Muscle layer of colon (tissue), 2 donors: ENCODE measurements around the gene KRTAP12-1.

ENCODE experiments used
- H3K27ac ChIP-seq: one replicate; pipeline ENCODE4 v1.7.0; 2013; ENCODE audit warnings: low read depth, mild to moderate bottlenecking, low read length, moderate library complexity
- H3K27me3 ChIP-seq, 2 donors: one replicate each; pipeline ENCODE4 v1.7.0; 2013; ENCODE audit warnings: low read length in 2 of 2, mild to moderate bottlenecking in 2 of 2; ENCODE audit not compliant: insufficient read depth in 2 of 2, control insufficient read depth in 1 of 2
- H3K36me3 ChIP-seq: one replicate; pipeline ENCODE4 v1.7.0; 2013; ENCODE audit warnings: mild to moderate bottlenecking, low read length; ENCODE audit not compliant: insufficient read depth
- H3K4me1 ChIP-seq: one replicate; pipeline ENCODE4 v1.7.0; 2013; ENCODE audit warnings: mild to moderate bottlenecking, low read length; ENCODE audit not compliant: insufficient read depth
- H3K4me3 ChIP-seq, 2 donors: one replicate each; pipeline ENCODE4 v1.7.0; 2013; ENCODE audit warnings: low read length in 2 of 2, low read depth in 1 of 2, mild to moderate bottlenecking in 1 of 2, moderate library complexity in 1 of 2
- H3K9ac ChIP-seq: one replicate; pipeline ENCODE4 v1.7.0; 2013; ENCODE audit warnings: low read length
- H3K9me3 ChIP-seq: one replicate; pipeline ENCODE4 v1.7.0; 2013; ENCODE audit warnings: mild to moderate bottlenecking, low read length
- donor health status: abdominal sarcoma.
- donor health status: Adenocarcinoma of cecum.

KRTAP12-1 gene

DNA sequence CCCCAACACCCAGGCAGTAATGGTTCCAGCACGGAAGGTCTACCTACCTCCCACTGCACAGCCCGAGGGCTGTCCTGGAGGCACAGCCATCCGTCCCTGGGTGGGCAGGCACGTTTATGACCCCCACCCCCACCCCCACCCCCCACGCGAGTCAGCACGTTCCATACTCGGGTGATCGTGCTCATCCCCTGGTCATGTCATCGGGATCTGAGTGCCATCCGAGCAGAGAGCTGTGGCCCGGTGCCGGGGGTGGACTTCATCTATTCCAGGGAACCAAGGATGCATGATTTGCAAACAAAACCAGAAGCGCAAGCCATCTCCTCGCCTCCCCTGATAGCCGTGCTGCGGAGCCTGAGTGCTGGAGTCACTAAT lies 28.3 kb upstream of the KRTAP12-1 start:
- H3K9me3 ChIP-seq: no peaks in the 10 kb centered on the region
- no peak overlapping the region for H3K9ac ChIP-seq
- H3K27ac ChIP-seq: no peak overlapping the region
- H3K4me1 ChIP-seq: no peaks in the 10 kb centered on the region
- H3K4me3 ChIP-seq: no peak overlapping the region
- H3K27me3 ChIP-seq: peaks cover 24 to 84% of the 10 kb centered on the region in 2 donors
- H3K36me3 ChIP-seq: no peaks in the 10 kb centered on the region

DNA sequence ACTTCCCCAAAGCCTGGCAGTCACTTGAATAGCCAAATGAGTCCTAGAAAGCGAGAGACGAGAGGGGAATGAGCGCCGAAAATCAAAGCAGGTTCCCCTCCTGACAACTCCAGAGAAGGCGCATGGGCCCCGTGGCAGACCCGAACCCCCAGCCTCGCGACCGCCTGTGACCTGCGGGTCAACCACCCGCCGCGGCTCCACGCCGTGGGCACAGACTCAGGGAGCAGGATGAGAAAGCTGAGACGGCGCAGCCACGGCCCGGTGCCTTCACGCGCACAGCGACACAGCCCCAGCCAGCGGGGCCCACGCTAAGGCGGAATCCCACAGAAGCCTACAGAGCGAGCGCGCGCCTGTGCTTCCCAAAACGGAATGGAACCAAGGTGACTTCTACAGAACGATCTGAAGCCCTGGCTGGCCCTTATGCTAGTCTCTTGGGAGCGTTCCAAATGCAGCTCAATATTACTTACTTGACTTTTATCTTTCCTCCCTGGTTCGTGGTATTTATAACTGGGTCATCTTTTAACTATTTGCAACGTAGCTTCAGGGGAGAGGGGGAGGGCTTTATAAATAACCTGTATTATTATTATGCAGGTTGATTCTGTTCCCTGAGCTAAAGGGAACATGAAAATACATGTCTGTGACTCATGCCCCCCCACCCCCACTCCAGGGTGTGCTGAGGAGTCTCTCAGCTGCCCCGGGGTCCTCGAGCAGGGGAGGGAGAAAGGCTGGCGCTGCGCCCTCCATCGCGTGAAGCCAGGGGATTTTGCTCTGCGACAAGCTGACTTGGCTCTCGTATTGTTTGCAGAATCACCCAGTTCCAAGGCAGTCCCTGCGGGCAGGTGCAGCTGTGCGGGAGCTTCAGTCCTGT lies 27.7 kb upstream of the KRTAP12-1 start:
- Histone ChIP-seq H3K27me3 (peaks cover 24 to 84% of the 10 kb centered on the region in 2 donors), H3K36me3 (no peaks in the 10 kb centered on the region), H3K4me1 (no peaks in the 10 kb centered on the region), H3K9me3 (no peaks in the 10 kb centered on the region), H3K27ac (no peak overlapping the region), H3K9ac (no peak overlapping the region), H3K4me3 (no peak overlapping the region)

DNA sequence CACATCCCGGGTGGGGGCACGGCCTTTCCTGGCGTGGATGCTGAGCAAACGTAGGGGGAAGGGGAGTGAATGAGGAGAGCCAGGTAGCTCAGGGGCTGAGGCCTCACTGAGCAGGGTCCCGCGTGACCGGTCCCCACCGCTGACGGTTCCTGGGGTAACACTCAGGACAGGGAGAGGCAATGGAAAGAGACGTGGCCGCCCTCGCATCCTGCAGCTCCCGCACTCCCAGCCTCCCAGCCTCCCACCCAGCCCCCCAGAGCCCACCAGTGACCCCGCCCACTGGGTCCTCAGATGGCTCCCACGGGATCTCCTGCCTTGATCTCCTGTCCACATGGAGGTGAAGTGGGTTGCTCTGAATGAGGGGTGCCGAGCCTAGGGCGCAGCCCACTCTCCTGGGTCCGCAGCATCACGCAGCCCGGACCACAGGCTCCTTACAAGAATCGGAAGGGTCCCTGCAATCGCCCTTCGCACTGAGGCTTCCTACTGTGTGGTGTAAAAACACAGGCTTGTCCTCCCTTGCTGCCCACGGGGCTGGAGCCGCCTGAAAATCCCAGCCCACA lies 27.0 kb upstream of the KRTAP12-1 start:
- H3K4me3 ChIP-seq: no peak overlapping the region
- H3K4me1 ChIP-seq: no peaks in the 10 kb centered on the region

DNA sequence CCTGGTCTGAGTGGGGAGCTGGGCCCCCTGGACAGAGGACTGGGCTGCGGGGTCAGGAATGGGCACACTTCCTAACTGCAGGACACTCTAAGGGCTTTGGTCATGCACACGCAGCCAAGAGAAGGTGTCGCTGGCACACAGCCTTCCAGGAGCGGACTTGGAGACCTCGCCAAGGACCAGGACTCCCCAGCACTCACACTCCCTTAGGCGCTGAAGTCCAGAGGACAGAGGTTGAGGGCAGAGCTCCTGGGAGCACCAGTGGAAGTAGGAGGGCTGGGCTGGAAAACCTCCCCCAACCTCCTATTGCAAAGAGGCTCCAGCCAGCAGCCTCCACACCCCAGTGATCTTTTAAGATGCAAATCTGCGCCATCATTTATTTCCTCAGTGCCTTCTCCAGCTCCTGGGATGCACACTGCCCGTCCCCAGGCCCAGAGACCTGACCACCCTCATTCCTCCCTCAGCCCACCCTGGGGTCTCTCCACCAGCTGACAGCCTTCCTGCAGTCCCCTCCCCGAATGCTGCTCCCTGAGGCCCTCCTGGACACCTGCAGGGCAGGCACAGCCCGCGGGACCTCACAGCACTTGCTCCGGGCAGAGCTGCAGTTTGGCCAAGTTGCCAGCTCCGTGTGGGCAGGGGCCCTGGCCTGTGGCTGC lies 26.4 kb upstream of the KRTAP12-1 start:
- no peaks in the 10 kb centered on the region for H3K9me3 ChIP-seq
- H3K4me1 ChIP-seq: no peaks in the 10 kb centered on the region
- H3K36me3 ChIP-seq: no peaks in the 10 kb centered on the region
- H3K27me3 ChIP-seq: peaks cover 18 to 80% of the 10 kb centered on the region in 2 donors
- no peak overlapping the region for H3K27ac ChIP-seq
- H3K4me3 ChIP-seq: no peak overlapping the region
- H3K9ac ChIP-seq: no peak overlapping the region

More for the DNA sequence above, 27.0 kb upstream of the KRTAP12-1 start:
- no peaks in the 10 kb centered on the region for H3K9me3 ChIP-seq
- no peak overlapping the region for H3K9ac ChIP-seq
- no peak overlapping the region for H3K27ac ChIP-seq
- peaks cover 24 to 80% of the 10 kb centered on the region in 2 donors for H3K27me3 ChIP-seq
- no peaks in the 10 kb centered on the region for H3K36me3 ChIP-seq

DNA sequence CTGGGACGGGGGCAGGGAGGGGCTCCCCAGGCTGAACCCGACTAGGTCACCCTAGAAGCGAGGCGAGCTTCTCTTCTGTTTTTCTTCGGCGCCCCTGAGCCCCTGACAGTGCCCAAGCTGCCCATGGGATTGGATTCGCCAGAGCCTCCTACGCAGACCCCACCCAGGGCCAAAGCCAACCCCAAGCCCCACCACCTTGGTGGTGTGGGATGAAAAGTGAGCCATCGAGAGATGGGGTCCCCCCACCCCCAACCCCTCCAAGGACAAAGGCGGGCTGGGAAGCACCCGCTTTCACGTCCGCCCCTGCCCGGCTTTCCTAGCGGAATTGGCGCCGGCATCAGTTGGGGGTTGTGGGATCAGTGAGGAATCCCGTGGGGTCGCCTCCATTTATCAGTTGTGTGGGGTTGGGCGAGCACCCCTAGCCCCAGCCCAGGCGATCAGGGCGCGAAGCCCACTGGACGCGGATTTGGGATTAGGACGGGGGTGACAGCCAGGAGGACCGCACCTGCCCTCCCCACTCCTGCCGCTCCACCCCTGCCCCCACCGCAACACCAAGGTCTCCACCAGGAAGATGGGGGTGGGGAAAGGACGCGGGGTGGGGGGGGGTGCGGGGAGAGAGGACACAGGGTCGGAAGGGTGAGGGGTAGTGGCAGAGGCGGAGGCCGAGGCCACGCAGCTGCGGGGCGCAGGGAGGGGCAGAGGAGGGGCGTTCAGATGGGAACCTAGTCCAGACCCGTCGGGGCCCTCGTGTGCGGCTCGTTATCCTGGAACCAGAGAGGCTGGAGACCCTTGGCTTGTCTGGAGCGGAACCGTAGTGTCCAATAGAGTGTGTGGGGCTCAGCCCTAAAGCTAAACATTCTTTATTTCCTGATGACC lies 25.0 kb upstream of the KRTAP12-1 start:
- H3K4me3 ChIP-seq: no peak overlapping the region
- H3K9me3 ChIP-seq: no peaks in the 10 kb centered on the region
- H3K27me3 ChIP-seq: peaks cover 6 to 80% of the 10 kb centered on the region in 2 donors
- no peaks in the 10 kb centered on the region for H3K4me1 ChIP-seq
- no peak overlapping the region for H3K27ac ChIP-seq
- no peaks in the 10 kb centered on the region for H3K36me3 ChIP-seq
- no peak overlapping the region for H3K9ac ChIP-seq

DNA sequence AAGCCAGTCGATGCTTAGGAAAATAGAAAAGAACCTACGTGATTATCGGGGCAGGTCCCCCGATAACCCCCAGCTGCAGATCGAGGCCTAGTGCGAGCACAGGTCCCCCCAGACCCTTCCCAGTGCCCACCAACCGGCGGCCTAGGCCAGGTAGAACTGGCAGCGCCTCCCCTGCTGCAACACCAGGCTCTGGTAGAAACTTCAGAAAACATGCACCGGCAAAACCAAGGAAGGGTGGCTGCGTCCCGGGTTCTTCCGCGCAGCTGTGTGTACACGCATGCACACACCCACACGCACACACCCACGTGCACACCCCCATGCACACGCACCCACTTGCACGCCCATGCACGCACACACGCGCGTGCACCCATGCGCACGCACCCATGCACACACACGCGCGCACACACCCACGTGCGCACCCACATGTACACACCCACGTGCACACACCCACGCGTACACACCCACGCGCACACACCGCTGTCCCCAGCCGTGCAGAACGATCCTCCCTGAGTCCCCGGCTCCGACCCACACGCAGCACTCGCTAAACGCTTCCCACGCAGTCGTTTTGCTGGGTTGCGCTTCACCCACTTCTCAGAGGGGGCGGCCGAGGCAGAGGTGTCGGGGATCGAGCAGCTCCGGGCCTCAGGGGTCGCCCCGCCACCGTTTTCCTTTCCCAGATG lies 24.2 kb upstream of the KRTAP12-1 start:
- Histone ChIP-seq H3K9ac (no peak overlapping the region), H3K27me3 (peaks cover 4 to 76% of the 10 kb centered on the region in 2 donors), H3K4me1 (no peaks in the 10 kb centered on the region), H3K9me3 (no peaks in the 10 kb centered on the region), H3K4me3 (no peak overlapping the region), H3K36me3 (no peaks in the 10 kb centered on the region), H3K27ac (no peak overlapping the region)

DNA sequence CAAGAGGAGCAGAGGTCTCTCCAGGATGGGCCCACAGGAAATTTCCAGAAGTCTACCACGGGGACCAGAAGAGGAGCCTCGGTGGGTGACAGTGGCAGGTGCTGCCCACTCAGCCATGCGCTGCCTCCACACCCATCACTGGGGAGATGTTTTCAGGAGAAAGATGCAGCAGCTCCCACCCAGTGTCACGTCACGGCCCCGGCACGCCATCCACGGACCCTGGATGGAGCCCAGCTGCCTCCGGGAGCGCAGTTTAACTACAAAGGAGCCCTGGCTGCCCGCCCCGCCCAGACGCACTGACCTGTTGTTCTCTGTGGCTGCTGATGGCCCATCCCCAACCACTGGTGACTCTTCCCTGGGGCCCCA lies 22.7 kb upstream of the KRTAP12-1 start:
- H3K9ac ChIP-seq: no peak overlapping the region

DNA sequence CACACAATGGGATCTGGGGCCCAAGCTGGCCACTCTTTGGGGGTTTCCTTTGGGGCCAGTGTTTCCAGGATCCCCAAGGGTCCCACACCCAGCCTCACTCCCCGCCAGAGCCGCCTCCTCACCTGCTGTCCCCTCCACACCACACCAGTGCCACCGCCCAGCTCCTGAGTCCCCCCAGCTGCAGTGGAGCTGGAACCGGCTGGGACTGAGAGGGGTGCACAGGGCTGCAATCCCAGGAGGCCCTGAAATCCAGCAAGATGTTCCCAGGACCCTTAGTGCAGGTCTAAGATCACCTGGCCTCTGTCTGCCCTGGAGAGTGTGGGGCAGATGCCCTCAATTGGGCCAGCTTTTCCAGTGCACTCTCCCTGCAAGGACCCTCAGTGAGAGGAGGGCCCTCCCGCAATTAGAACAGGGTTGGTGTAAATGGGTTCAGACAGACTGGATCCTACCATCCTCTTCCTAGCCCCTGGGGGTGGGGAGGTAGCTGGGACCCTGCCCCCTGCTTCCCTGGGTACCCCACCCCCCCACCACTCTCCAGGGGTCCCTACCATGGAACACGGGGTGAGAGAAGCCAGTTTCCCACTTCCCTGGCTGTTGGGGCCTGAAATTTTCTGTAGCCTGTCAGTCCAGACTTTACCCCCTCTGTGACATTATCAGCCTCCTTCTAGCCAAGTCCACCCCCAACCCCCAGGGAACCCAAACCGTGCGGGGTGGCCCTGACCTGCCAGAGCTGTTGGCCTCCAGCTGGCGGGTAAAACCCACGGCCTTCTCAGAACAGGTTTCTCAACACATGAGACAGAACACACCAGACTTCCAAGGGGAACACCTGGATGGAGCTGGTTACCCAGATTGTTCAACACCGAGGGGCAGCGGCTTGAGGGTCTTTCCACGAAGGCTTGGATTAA lies 22.0 kb upstream of the KRTAP12-1 start:
- H3K4me3 ChIP-seq: no peak overlapping the region

More for the DNA sequence above, 22.7 kb upstream of the KRTAP12-1 start:
- H3K36me3 ChIP-seq: no peaks in the 10 kb centered on the region
- no peak overlapping the region for H3K4me3 ChIP-seq
- no peaks in the 10 kb centered on the region for H3K4me1 ChIP-seq
- H3K27me3 ChIP-seq: peaks cover 5 to 78% of the 10 kb centered on the region in 2 donors
- H3K27ac ChIP-seq: no peak overlapping the region
- H3K9me3 ChIP-seq: no peaks in the 10 kb centered on the region

DNA sequence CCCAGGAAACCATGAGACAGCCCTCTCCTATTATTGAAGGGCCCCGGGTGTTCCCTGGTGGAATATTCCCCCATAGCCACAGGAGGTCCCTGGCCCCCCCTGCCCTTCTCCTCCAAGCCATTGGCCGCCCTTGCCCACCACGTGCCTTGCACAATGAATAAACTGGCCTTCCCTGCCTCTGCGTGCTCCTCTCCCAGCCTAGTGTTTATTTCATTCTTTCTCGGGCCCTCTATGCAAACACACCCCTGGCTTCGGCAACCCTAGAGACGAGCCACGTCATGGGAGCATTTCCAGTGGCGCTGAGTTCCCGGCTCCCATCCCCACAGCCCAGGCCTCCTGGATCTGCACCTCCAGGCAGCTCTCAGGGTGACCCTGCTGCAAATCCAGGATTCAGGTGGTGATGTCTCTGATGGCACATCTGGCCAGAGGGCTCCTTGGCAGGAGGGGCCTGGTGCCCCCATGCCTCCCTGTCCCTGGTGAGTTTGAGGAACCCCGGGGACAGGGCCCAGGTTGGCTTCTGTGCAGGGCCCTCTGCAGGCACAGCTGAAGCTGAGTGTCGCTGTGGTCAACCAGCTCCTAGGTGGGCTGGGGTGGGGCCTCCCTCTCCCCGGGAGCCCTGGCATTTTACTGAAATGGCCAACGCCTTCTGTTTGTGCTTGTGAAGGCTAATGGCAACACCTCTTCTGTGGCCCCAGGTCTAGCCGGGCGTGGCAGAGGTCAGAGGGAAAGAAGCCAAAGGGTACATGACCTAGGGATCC lies 21.2 kb upstream of the KRTAP12-1 start:
- no peaks in the 10 kb centered on the region for H3K9me3 ChIP-seq
- H3K27ac ChIP-seq: no peak overlapping the region
- peaks cover 5 to 77% of the 10 kb centered on the region in 2 donors for H3K27me3 ChIP-seq
- H3K4me3 ChIP-seq: no peak overlapping the region
- no peak overlapping the region for H3K9ac ChIP-seq
- no peaks in the 10 kb centered on the region for H3K36me3 ChIP-seq
- no peaks in the 10 kb centered on the region for H3K4me1 ChIP-seq

More for the DNA sequence above, 22.0 kb upstream of the KRTAP12-1 start:
- Histone ChIP-seq H3K9ac (no peak overlapping the region), H3K27ac (no peak overlapping the region), H3K27me3 (peaks cover 5 to 78% of the 10 kb centered on the region in 2 donors), H3K36me3 (no peaks in the 10 kb centered on the region), H3K9me3 (no peaks in the 10 kb centered on the region), H3K4me1 (no peaks in the 10 kb centered on the region)
